CD4-positive, alpha-beta T cell treated with Interleukin-17A for 1 hour (primary cell): ENCODE measurements around the gene TTC33.

ENCODE experiments used
- DNase-seq: peaks from one replicate; pipeline ENCODE4 v3.0.0-alpha.2; 2020

TTC33 gene

DNA sequence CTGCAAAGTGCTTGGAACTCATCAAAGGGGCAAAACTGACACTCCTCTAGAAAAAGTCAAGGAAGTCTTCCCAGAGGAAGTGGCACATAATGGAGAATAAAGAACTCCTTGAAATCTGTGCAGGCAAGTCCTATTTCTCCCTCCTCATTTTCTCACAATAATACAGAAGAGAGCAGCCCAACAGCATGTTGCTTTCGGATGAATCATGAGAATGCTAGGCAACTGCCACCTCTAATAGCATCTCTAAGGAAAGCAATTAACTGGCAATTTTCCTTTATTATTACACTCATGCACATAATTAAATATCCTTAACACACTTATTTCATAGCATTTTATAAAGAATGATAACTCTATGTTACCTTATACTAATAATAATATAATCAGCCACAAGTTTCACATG lies 198.3 kb downstream of the TTC33 start:
- no peak for DNase-seq

DNA sequence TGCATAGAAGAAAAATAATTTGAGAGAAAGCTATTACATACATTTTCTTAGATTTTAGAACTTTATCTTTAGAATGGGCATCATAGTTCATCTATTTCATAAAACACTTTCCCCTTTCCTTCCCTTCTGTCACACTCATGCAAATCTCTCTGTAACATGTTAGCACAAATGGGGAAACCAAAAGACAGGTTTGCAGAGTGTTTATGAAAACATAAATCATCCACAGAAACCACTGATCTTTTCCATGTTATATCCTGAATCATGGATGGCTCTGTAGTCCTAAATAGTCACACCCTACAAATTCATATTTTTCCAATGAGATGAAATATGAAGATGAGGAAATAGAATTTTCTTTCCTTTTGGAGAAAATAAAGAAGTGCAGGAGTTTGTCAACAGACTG lies 198.9 kb downstream of the TTC33 start:
- no peak for DNase-seq

DNA sequence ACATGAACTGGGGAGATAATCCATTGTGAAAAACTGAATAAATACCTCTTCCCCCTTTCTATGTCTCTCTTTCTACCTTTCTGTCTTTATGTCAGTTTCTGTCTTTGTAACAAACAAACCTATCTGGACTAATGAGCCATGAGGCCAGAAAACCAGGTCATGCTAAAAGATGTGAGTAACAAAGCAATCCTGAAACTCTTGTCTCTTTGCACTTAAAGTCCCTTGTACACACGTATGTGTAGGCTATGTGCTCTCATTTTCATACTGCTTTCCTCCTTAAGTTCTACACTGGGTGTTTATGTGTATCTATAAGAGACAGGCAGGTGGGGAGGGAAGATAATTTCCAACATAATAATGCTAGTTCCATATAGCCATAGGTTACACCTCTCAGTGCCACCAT lies 199.9 kb downstream of the TTC33 start:
- DNase-seq: no peak

DNA sequence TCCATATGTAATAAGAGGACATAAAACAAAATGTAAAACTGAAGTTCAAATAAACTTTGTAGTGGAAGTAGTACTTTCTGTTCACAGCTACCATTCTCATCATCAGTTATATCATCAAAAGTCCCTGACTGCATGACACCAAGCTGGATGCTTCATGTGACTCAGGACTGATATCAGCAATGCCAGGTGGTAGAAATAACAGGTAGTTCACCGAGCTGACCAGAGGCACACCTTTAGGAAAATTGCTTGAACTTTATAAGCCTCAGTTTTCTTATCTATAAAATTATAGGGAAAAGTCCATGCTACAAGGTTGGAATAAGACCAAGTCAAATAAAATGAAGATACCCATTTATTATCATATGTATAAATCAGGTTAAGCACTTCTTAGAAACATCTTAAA lies 200.9 kb downstream of the TTC33 start:
- no peak for DNase-seq

DNA sequence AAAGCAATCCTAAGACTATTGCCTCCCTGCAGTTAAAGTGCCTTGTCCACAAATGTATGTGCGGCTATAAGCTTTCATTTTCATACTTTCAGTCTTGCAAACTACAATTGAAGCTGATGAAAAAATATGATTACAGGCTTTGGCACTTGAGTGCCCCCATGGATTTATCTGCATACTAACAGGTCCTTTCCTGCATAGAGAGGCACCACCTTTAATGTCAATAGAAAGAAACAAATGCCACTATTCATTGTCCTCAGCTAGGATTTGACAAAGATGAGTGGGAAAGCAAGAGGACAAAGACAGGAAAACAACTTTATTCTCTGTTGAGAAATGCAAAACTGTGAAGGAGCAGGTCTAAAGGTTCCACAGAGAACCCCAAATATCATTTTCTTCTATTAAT lies 201.7 kb downstream of the TTC33 start:
- DNase-seq: no peak

DNA sequence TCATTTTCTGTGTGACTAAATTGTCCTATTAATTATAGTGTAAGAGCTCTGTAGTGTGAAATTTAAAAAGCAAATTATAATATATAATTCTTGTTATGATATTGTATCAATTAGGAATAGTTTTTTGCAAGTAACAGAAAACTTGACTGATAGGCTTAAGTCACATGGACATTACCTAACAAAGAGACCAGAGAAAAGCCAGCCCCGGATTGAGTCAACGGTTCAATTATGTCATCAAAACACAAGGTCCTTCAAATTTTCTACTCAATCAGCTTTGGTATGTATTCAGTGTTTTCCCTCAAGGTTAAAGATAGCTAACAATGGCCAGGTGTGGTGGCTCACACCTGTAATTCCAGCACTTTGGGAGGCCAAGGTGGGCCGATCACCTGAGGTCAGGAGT lies 202.8 kb downstream of the TTC33 start:
- no peak for DNase-seq

DNA sequence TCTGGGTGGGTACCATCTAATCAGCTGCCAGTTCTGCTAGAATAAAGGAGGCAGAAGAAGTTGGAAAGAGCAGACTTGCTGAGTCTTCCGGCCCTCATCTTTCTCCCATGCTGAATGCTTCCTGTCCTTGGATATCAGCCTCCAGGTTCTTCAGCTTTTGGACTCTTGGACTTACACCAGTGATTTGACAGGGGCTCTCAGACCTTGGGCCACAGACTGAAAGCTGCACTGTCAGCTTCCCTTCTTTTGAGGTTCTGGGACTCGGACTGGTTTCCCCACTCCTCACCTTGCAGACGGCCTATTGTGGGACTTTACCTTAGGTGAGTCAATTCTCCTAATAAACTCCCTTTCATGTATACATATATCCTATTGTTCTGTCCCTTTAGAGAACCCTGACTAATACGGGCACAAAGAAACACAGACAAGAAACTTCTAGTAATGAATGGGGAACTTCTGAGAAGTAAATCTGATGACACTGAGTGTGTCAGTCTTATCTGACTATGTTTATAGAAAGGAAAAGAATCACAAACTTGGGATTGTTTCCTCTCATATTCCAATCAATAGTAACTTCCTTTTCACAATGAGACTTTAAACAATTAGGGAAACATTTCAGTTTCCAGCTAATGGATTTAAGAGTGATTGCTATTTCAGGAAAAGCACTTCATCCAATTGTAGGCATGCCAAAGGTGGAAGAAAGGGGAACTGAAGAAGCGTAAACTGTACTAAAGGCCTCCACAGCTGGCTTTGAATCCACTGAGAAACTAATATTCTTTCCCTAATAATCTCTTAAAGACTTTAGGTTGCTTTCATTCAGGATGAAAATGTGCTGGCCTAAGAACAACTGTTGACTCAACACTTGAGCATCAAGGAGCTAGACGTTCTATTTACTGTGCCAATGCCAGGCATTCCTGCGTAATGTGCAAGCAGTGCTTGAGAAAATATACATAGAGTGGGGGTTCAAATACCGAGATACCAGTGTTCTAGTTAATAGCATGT lies 204.0 kb downstream of the TTC33 start:
- no peak for DNase-seq

DNA sequence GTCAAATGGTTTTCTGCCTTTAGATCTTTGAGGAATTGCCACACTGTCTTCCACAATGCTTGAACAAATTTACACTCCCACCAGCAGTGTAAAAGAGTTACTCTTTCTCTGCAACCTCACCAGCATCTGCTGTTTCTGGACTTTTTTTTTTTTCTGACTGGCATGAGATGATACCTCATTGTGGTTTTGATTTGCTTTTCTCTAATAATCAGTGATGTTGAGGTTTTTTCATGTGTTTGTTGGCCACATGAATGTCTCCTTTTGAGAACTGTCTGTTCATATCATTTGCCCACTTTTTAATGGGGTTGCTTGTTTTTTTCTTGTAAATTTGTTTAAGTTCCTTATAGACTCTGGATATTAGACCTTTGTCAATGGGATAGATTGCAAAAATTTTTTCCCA lies 205.3 kb downstream of the TTC33 start:
- DNase-seq: no peak

DNA sequence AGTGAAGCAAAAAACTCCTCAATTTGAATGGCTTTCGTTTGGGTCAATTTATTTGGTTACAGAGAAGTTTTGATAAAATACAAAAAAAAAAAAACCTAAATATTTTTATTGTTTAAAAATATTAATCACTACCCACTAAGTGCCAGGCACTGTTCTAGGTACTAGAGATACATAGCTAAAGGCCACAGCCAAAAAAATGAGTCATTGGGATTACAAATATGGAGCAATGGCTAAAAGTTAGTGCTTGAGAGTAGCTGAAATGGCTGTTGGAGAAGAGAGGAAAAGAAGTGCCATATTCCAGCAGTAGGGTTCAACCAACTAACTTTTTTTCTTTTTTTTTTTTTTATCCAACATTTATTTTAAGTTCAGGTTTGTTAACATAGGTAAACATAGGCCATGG lies 206.1 kb downstream of the TTC33 start:
- DNase-seq: no peak

DNA sequence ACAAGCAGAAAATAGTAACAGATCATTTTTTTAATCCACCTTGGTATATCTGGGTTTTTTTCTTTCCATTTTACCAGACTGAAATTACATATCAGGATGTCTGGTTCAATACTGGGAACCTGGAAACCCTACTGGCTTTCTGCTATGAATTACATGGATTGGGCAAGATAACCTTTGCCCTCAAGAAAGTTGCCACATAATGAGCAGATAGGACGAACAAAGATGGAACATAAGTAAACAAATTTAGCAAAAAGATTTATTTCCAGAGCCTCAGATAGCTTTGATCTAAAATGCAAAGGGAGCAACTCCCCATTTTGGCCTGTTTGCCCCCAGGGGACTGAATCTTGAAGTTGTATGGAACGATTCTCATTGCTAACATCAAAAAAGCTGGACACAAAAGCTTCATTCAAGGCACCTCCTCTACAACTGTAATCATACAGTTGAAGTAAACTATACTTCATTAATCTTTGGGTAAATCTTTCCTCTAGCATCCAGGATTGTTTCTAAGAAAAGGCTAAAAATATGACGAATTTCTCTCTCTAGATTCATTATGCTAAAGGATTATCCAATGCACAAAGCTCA lies 207.7 kb downstream of the TTC33 start:
- DNase-seq: no peak

DNA sequence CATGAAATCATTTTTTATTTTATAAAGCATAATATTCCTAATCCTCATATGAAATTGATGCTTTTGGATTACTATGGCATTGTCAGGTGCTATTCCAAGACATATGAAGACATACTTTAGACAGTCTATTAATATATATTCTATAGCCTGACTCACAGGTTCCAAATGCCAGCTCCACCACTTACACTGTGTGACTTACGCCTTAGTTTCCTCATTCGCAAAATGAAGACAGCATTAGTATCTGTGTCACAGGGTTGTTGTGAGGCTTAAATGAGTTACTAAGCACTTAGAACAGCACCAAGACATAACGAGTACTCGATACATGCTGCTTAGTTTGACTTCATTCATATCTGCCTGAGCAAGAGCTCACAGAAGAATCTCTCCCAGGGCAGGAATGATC lies 208.2 kb downstream of the TTC33 start:
- no peak for DNase-seq

DNA sequence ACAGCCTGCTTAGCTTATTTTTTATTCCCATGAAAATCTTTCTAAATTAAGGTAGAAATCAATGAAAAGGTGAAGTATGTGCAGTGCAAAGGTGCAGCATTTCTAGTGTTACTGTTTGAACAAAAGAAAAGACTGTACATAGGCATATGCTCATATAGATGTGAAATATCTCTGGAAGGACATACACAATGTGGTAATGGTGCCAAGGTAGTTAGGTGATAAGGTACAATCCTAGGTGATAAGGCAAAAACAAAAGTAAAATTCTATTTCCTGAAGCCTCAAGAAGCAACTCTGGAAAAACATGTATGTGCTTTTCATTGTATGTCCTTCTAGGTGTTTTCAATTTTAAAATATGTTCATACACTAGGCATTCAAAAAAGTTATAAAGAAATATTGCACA lies 215.5 kb downstream of the TTC33 start:
- DNase-seq: no peak

DNA sequence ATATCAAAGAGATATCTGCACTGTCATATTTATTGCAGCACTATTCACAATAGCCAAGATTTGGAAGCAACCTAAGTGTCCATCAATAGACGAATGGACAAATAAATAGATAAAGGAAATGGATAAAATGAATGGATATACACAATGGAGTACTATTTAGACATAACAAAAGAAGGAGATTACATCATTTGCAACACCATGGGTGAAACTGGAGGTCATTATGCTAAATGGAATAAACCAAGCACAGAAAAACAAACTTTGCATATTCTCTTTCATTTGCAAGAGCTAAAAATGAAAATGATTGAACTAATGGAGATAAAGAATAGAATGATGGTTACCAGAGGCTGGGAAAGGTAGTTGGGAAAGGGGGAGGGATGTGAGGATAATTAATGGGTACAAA lies 231.1 kb downstream of the TTC33 start:
- DNase-seq: no peak

DNA sequence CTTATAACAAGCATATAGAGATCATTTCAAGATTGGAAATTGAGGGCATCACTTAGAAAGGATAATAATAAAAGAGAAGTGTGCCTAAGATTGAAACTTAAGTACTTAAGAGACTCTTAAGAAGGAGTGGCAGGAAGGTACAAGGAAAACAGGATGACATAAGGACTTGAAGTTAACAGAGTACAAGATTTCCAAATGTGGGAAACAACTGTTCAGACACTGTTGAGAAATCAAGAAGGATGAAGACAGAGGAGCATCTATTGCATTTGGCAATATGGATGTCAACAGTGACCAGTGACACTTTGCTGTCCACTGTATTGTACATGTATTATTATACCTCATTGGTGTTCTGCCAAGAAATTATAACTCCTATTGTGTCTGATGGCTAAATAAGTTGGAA lies 233.8 kb downstream of the TTC33 start:
- no peak for DNase-seq

DNA sequence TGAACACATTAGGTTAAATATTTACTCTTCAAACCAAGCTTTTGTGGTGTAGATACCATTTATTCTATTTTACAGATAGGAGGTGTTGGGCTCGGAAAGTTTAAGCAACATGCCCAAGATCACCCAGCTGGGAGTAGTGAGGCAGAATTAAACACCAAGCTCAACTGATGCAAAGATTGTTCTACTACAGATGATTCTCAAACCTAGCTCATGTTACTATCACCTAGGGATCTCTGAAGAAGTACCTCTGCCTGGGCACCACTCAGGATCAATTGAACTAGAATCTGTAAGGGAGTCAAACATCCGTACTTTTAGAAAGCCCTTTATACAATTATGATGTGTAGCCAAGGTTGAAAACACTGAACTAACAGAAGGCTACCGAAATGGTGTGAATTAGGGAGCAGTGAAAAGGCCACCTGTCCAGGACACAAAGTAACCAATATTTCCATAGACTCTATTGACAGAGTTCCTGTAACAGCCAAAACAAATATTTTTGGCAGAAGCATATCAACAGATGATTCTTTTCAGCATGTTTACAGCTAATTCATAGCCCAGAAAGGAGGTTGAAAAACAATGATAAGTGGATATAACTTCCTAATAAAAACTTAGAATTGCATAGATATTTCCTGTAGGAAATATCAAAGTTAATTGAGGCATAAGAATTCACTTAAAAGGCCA lies 234.5 kb downstream of the TTC33 start:
- DNase-seq: no peak

DNA sequence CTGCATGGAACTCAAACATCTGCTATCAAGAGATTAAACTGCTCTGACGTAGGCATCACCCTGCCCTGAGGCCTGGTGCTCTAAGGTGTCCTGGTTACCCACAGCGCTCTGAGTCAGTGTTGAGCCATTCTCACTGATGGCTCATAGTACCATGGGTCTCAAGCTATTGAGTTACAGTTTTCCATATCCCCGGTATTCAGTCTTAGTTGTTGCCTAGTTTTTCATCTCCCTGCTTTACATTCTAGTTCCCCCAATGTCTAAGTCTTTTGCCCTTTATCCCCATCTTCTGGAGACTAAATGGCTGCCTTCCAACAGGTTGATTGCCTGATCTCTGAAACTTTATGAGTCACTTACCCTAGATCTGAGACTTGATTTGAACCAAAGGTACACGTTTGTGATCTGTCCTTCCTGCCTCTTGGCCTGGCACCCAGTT lies 237.3 kb downstream of the TTC33 start:
- no peak for DNase-seq

DNA sequence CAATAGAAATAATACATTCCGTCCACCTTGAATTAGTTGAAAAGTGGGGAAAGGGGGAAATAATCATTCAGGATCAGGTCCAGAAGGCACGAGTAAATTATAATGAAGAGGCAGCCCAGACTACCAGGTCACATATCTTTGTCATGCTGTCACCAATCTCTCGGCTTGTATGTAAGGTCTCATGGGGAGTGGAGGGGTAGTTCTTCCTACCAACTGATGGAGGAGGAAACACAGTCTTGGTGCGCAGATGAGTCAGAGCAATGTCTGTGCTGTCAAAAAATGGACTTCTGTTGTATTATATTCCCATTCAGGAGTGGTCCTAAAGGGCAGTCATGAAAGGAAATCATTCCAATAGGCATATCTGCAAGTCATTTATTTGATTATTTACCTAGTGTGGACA lies 240.3 kb downstream of the TTC33 start:
- DNase-seq: no peak

DNA sequence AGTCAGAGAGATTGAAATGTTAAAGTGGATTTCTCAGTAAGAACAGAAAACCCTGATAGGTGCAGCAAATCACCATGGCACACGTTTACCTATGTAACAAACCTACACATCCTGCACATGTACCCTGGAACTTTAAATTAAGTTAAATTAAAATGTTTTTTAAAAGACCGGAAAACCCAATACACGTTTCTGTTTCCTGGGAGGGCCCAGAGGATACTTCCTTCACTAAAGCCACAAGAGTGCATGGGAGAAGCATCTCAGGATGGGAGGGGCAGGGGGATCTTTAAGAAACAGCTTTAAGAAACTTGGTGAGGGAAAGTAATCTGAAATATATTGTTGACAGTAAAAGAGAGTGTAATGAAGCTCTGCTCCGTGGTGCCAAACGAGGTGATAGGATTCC lies 240.8 kb downstream of the TTC33 start:
- DNase-seq: peak; percentile 53

DNA sequence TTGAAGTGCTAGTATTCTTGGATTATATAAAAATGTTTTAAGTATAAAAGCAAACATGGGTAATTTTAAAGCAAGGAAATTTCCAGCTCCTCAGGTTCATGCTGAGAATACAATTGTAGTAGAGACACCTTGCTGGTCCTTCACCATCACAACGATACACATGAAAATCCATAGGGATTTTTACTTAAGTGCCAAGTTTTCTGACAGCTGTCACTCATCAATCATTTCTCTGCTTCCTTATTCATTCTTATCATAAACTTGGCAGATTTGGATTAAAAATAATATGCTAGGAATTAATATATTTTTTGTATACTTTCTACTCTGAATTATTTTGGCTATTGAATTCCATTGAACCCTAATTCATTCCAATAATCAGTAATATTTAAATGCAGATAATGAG lies 244.0 kb downstream of the TTC33 start:
- DNase-seq: no peak

DNA sequence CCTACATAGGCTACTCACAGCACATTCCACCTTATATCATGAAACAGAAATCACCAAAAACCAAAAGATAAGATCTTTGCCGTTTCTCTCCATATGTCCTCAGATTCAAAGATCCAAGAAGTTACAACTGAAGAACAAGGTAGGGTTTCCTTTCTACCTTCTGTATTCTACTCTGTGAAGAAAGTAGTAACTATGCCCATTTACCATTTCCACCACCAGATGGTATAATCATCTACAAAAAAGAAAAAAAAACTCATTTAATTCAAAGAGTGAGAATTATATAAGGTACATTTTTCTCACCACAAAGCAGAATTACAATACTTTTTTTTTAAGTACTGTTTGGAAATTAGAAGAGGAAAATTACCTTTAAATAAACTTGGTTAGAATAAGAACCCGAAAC lies 248.7 kb downstream of the TTC33 start:
- peak; percentile 27 for DNase-seq

DNA sequence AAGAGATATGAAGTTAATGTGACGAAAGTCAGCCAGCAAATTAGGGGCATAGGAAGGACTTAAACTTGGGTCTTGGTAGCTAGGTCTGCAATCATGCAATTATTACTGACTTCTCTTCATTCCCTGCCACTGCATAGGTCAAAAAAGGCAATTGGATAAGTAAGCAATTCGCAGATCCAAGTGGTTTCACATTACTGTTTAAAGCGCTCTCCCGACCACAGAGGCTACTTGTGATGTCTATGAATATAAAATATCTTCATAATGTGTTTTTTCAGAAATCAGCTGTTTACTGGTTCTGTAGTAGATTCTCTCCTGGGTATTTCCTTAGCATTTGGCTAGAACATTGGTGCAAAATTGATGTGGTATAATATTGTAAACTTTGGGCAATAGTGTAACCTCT lies 250.7 kb downstream of the TTC33 start:
- DNase-seq: no peak

DNA sequence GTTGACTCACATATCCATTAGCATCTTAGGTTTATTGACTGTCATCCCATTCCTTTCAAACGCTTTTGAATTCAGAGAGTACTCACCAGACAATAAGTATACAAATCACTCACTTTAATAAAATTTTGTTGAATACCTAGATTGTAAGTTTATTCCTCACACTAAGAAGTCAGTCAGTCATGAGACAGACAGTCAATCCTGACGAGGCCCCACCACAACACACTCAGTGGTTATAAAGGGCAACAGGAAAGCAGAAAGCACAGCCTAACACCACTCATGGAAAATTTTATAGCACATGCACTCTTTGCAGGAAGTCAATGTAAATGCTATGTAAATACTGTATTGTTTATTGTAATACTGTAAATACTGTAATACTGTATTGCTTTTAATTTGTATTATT lies 252.3 kb downstream of the TTC33 start:
- no peak for DNase-seq

DNA sequence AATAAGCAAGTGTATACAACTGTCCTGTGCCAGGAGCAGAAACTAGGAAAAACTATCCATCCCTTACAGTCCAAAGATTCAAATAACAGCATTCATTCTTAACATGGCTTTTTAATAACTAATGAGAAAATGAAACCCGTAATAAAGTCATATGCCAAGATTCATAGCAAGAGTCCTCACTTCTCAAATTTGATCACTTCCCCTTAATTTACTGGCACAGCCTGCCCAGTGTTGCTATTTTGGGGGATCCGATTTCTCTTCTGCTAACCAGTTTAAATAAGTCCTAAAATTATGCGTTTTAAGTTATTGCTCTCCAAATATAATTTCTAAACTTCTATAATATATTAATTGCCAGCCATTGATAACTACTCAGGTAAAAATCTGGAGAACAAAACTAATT lies 253.0 kb downstream of the TTC33 start:
- DNase-seq: no peak
